K562 (cell line): ENCODE measurements around the gene OST4. TPM values are rescaled to one million over a fixed set of nuclear protein-coding genes. Genes with fewer than 3 reads are reported as not detected.
A peak's percentile ranks its signal among the peaks of the same experiment; 100 is the strongest.

Experiments
- ARNT ChIP-seq, 2 experiments: fragments of 450-650 bp; IDR thresholded peaks; 2 replicates each; pipeline ENCODE4 v1.6.1; 2016; ENCODE audit warnings: mild to moderate bottlenecking in 1 of 2
- CREM ChIP-seq: IDR thresholded peaks from 2 replicates; pipeline ENCODE4 v1.6.1; 2014; ENCODE audit warnings: antibody characterized with exemption, low read depth
- FOS ChIP-seq: IDR thresholded peaks from 3 replicates; pipeline ENCODE4 v1.6.1; 2011; ENCODE audit not compliant: insufficient read length; ENCODE audit errors: extremely low read depth
- IRF2 ChIP-seq: sonication (generic); formaldehyde crosslinking; IDR thresholded peaks from 2 replicates; pipeline ENCODE4 v1.8.1; 2022; ENCODE audit warnings: mild to moderate bottlenecking, missing genetic modification reagents
- MYC ChIP-seq, 2 experiments: fragments of 250-450 bp in 1 of 2; sonication (Bioruptor Pico) in 1 of 2; IDR thresholded peaks; 2 replicates each; pipeline versions ENCODE4 v1.5.1 to v1.6.1; 2012 to 2021; ENCODE audit warnings: low read depth in 2 of 2, borderline replicate concordance in 1 of 2, improper control_type of control experiment in 1 of 2, low read length in 1 of 2, mild to moderate bottlenecking in 1 of 2, moderate library complexity in 1 of 2
- RCOR1 ChIP-seq, 2 experiments: IDR thresholded peaks; 2 replicates each; pipeline ENCODE4 v1.6.1; 2012; ENCODE audit warnings: low read depth in 2 of 2, low read length in 2 of 2, borderline replicate concordance in 1 of 2, improper control_type of control experiment in 1 of 2
- SRF ChIP-seq, 2 experiments: fragments of 250-450, 450-650 bp in 1 of 2; sonication (Bioruptor Pico) in 1 of 2; sonication (generic) in 1 of 2; formaldehyde crosslinking; IDR thresholded peaks; 2 replicates each; pipeline versions ENCODE4 v1.5.0 to v1.5.1; 2020 to 2022; ENCODE audit warnings: mild to moderate bottlenecking in 1 of 2, missing genetic modification reagents in 1 of 2
- WHSC1 ChIP-seq: IDR thresholded peaks from one replicate; pipeline ENCODE4 v1.6.1; 2012; ENCODE audit warnings: low read length, control low read depth, inconsistent platforms
- ZNF764 ChIP-seq: fragments of 250-450 bp; sonication (Bioruptor Pico); IDR thresholded peaks from 2 replicates; pipeline ENCODE4 v1.4.0; 2020; ENCODE audit warnings: low read depth, mild to moderate bottlenecking, moderate library complexity
- ZNF766 ChIP-seq: fragments of 200-800 bp; sonication (Bioruptor generic); conservative IDR thresholded peaks from 2 replicates; pipeline ENCODE4 v1.6.1; 2016; ENCODE audit warnings: missing genetic modification characterization, missing compliant biosample characterization
- polyA plus RNA-seq, 8 experiments: library from polyadenylated mRNA; depleted of rRNA in 4 of 8; stranded (reverse) in 5 of 8; unstranded in 3 of 8; fragments of >200 nt; fragmentation: Nextera tagmentation in 2 of 8; fragmentation: Illumina TruSeq in 1 of 8; extraction: Ambion mirVana in 2 of 8; extraction: Trizol in 1 of 8; gene quantifications; 2 replicates each; pipeline versions ENCODE4 v1.2.1 to v1.2.3, GENCODE V29; 2011 to 2014; ENCODE audit warnings: inconsistent platforms in 1 of 8, missing spikeins in 1 of 8
- total RNA-seq, 7 experiments: library from RNA; depleted of rRNA in 6 of 7; stranded (reverse); fragments of >200 nt in 6 of 7; fragmentation: Illumina TruSeq in 2 of 7; extraction: Trizol in 2 of 7; gene quantifications; 2 replicates each; pipeline versions ENCODE4 v1.2.1 to v1.2.3, GENCODE V29; 2011 to 2021; ENCODE audit warnings: low replicate concordance in 1 of 7
- TF ChIP-seq, protein P1 (sequence below), 2 experiments: fragments of 450-650 bp in 1 of 2; sonication (generic) in 1 of 2; formaldehyde crosslinking in 1 of 2; IDR thresholded peaks; 2 replicates each; pipeline versions ENCODE4 v1.7.1 to v1.9.0; 2016 to 2022; ENCODE audit warnings: inconsistent platforms in 1 of 2, mild to moderate bottlenecking in 1 of 2, missing genetic modification reagents in 1 of 2

Gene OST4
- total and polyA plus RNA-seq, 9 of the 15 experiments (the other 6 are each of a cell fraction or from before 2014, with no cell fraction given), result 186 to 1,155 (median 355) TPM

DNA sequence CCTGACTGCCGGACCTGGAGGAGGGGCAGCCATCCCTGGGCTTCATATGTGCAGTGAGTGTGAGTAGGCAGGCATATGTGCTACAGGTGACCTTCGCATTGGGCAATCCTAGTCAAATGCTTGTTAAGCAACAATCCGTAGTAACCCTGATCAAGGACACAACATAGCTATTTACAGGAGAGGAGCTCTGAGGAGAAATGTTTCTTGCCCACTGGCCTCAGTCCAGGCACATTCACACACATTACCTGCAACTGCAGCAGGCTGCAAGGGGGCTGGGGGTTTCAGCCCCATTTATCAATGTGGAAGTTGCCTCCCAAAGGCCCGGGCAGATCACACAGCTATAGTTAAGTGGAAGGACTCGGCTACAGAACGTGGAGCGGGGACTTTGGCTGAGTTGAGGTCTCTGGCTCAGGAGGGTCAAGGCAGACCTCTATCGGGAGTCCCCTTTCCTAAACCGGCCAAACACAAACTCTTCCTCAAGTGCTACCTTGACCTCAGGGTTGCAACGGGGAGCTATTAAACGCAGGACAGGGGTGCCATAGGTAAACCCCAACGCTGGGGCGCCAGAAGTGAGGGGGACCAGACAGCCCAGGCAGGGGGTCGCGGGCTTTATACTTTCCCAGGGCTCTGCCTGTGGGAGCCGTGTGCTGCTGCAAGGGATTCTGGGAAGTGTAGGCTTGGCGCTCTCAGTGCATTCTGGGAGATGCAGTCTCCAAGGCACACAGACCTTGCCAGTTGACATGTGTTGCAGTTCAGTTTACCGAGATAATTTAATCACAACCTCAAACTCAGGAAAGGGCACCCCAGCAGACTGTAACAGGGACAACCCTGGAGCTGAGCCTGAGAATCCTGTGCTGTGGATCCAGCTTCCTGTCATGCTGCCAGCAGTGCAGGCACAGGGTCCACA lies 24.5 kb upstream of the OST4 start (continued):
- TF ChIP-seq, protein P1, sequence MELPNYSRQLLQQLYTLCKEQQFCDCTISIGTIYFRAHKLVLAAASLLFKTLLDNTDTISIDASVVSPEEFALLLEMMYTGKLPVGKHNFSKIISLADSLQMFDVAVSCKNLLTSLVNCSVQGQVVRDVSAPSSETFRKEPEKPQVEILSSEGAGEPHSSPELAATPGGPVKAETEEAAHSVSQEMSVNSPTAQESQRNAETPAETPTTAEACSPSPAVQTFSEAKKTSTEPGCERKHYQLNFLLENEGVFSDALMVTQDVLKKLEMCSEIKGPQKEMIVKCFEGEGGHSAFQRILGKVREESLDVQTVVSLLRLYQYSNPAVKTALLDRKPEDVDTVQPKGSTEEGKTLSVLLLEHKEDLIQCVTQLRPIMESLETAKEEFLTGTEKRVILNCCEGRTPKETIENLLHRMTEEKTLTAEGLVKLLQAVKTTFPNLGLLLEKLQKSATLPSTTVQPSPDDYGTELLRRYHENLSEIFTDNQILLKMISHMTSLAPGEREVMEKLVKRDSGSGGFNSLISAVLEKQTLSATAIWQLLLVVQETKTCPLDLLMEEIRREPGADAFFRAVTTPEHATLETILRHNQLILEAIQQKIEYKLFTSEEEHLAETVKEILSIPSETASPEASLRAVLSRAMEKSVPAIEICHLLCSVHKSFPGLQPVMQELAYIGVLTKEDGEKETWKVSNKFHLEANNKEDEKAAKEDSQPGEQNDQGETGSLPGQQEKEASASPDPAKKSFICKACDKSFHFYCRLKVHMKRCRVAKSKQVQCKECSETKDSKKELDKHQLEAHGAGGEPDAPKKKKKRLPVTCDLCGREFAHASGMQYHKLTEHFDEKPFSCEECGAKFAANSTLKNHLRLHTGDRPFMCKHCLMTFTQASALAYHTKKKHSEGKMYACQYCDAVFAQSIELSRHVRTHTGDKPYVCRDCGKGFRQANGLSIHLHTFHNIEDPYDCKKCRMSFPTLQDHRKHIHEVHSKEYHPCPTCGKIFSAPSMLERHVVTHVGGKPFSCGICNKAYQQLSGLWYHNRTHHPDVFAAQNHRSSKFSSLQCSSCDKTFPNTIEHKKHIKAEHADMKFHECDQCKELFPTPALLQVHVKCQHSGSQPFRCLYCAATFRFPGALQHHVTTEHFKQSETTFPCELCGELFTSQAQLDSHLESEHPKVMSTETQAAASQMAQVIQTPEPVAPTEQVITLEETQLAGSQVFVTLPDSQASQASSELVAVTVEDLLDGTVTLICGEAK (IDR thresholded peaks at IDR 0.05), result no peak
- TF ChIP-seq, protein P1 (CRISPR knock-in tag; IDR thresholded peaks at IDR 0.05), result no peak
- TF ChIP-seq MYC (IDR thresholded peaks at IDR 0.05; ENCODE audit: low read depth, low read length) (peak; percentile 61; the same call in 1 of the 2 replicates), MYC (CRISPR knock-in tag; IDR thresholded peaks at IDR 0.05; ENCODE audit: borderline replicate concordance, low read depth) (no peak), WHSC1 (no peak), IRF2 (CRISPR knock-in tag) (no peak), RCOR1 (IDR thresholded peaks at IDR 0.05; ENCODE audit: borderline replicate concordance in 1 of 2, low read depth in 2 of 2, low read length in 2 of 2) (no peak), ZNF764 (CRISPR knock-in tag) (no peak), ARNT (IDR thresholded peaks at IDR 0.05) (no peak), FOS (no peak), SRF (CRISPR knock-in tag; IDR thresholded peaks at IDR 0.05) (0 out of 4 replicates have a peak, but pooled peaks of 1 of the 2 experiments have one; percentile 37), CREM (peak; percentile 44), ZNF766 (CRISPR knock-in tag) (peak; percentile 59; the same call in 1 of the 2 replicates)
